ENCODE data around the gene PPARA.

The PPARA gene

GRCh38 chr22:46288846-46289243 lies 138.5 kb downstream of the PPARA start:
- no peaks in the 10 kb centered on the region for H3K27me3 ChIP-seq (ENCODE audit: insufficient read depth, low read length)
- H3K4me1 ChIP-seq (ENCODE audit: insufficient read depth, low read length, severe bottlenecking) = peaks cover 24% of the 10 kb centered on the region
- H3K4me3 ChIP-seq (ENCODE audit: low read depth, low read length, poor library complexity, severe bottlenecking) = no peak overlapping the region
- H3K9me2 ChIP-seq (ENCODE audit: low read depth, low read length) = no peaks in the 10 kb centered on the region
- H2AFZ ChIP-seq (ENCODE audit: low read length) = no peak overlapping the region
- H4K20me1 ChIP-seq (ENCODE audit: insufficient read depth, low read length) = no peaks in the 10 kb centered on the region
- no peak overlapping the region for H3K9ac ChIP-seq (ENCODE audit: low read length)
- H3K36me3 ChIP-seq (ENCODE audit: insufficient read depth, low read length) = no peaks in the 10 kb centered on the region; the same call in 1 of the 2 replicates
- TF ChIP-seq EZH2 (IDR thresholded peaks at IDR 0.05; ENCODE audit: borderline replicate concordance, low read length) = no peak
- TF ChIP-seq, protein P1, sequence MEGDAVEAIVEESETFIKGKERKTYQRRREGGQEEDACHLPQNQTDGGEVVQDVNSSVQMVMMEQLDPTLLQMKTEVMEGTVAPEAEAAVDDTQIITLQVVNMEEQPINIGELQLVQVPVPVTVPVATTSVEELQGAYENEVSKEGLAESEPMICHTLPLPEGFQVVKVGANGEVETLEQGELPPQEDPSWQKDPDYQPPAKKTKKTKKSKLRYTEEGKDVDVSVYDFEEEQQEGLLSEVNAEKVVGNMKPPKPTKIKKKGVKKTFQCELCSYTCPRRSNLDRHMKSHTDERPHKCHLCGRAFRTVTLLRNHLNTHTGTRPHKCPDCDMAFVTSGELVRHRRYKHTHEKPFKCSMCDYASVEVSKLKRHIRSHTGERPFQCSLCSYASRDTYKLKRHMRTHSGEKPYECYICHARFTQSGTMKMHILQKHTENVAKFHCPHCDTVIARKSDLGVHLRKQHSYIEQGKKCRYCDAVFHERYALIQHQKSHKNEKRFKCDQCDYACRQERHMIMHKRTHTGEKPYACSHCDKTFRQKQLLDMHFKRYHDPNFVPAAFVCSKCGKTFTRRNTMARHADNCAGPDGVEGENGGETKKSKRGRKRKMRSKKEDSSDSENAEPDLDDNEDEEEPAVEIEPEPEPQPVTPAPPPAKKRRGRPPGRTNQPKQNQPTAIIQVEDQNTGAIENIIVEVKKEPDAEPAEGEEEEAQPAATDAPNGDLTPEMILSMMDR (IDR thresholded peaks at IDR 0.05; ENCODE audit: low read length) = no peak
- no peaks in the 10 kb centered on the region for H3F3A ChIP-seq (ENCODE audit: insufficient read depth, low read length)
- no peaks in the 10 kb centered on the region for H3K9me3 ChIP-seq (ENCODE audit: low read length)
- no peak overlapping the region for H3K4me2 ChIP-seq (ENCODE audit: low read length)
- no peak overlapping the region for H3K27ac ChIP-seq (ENCODE audit: low read depth, low read length, poor library complexity, severe bottlenecking)
- no peaks in the 10 kb centered on the region for H3K79me2 ChIP-seq (ENCODE audit: insufficient read depth, low read length)

GRCh38 chr22:46289244-46289891 lies 139.0 kb downstream of the PPARA start:
- Histone ChIP-seq H3K36me3 (ENCODE audit: insufficient read depth, low read length) (no peaks in the 10 kb centered on the region; the same call in 1 of the 2 replicates), H3K4me1 (ENCODE audit: insufficient read depth, low read length, severe bottlenecking) (peaks cover 25% of the 10 kb centered on the region), H3K79me2 (ENCODE audit: insufficient read depth, low read length) (no peaks in the 10 kb centered on the region), H3K9ac (ENCODE audit: low read length) (no peak overlapping the region), H3K27ac (ENCODE audit: low read depth, low read length, poor library complexity, severe bottlenecking) (no peak overlapping the region), H3K27me3 (ENCODE audit: insufficient read depth, low read length) (no peaks in the 10 kb centered on the region), H4K20me1 (ENCODE audit: insufficient read depth, low read length) (no peaks in the 10 kb centered on the region), H3K9me3 (ENCODE audit: low read length) (no peaks in the 10 kb centered on the region), H3K4me2 (ENCODE audit: low read length) (no peak overlapping the region), H3K4me3 (ENCODE audit: low read depth, low read length, poor library complexity, severe bottlenecking) (no peak overlapping the region), H2AFZ (ENCODE audit: low read length) (no peak overlapping the region), H3F3A (ENCODE audit: insufficient read depth, low read length) (no peaks in the 10 kb centered on the region), H3K9me2 (ENCODE audit: low read depth, low read length) (no peaks in the 10 kb centered on the region)
- TF ChIP-seq EZH2 (IDR thresholded peaks at IDR 0.05; ENCODE audit: borderline replicate concordance, low read length) = no peak
- TF ChIP-seq, protein P1 (IDR thresholded peaks at IDR 0.05; ENCODE audit: low read length) = no peak

DNA sequence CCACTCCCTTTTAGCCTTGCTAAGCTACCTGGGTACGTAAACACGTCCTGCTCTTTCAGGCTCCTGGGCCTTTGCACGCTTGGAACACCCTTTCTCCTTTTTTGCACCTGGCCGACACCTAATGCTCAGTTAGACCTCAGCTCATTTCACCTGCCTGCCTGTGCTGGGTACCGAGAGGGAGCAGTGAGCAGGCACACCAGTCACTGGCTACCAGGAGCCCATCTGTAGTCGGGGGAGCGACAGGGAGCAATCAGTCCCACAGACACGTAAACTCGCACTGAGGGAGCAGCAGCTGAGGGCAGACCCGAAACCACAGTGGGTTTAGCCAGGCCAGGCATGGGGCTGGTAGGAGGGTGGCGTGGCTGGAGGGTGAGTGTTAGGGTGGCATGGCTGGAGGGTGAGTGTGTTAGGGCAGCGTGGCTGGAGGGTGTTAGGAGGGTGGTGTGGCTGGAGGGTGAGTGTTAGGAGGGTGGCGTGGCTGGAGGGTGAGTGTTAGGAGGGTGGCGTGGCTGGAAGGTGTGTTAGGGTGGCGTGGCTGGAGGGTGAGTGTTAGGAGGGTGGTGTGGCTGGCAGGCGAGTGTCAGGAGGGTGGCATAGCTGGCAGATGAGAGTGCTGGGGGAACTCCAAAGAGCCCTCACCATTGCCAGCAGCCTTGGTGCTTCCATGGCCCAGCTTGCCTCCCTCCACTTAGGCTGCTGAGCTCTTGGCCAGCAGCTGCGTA lies 140.0 kb downstream of the PPARA start:
- H2AFZ ChIP-seq (ENCODE audit: low read length) = no peak overlapping the region
- H3K9me3 ChIP-seq (ENCODE audit: low read length) = no peaks in the 10 kb centered on the region
- no peaks in the 10 kb centered on the region for H3F3A ChIP-seq (ENCODE audit: insufficient read depth, low read length)
- TF ChIP-seq, protein P1 (IDR thresholded peaks at IDR 0.05; ENCODE audit: low read length) = no peak
- H3K27me3 ChIP-seq (ENCODE audit: insufficient read depth, low read length) = no peaks in the 10 kb centered on the region
- peaks cover 27% of the 10 kb centered on the region for H3K4me1 ChIP-seq (ENCODE audit: insufficient read depth, low read length, severe bottlenecking)
- H3K79me2 ChIP-seq (ENCODE audit: insufficient read depth, low read length) = no peaks in the 10 kb centered on the region
- no peaks in the 10 kb centered on the region for H3K9me2 ChIP-seq (ENCODE audit: low read depth, low read length)
- no peak overlapping the region for H3K9ac ChIP-seq (ENCODE audit: low read length)
- H3K27ac ChIP-seq (ENCODE audit: low read depth, low read length, poor library complexity, severe bottlenecking) = no peak overlapping the region
- H4K20me1 ChIP-seq (ENCODE audit: insufficient read depth, low read length) = no peaks in the 10 kb centered on the region
- H3K36me3 ChIP-seq (ENCODE audit: insufficient read depth, low read length) = no peaks in the 10 kb centered on the region; the same call in 1 of the 2 replicates
- no peak overlapping the region for H3K4me3 ChIP-seq (ENCODE audit: low read depth, low read length, poor library complexity, severe bottlenecking)
- H3K4me2 ChIP-seq (ENCODE audit: low read length) = no peak overlapping the region

All from OCI-LY1 (cell line).